HepG2 (cell line): ENCODE results near the gene LEMD2. TPM values are rescaled to one million over a fixed set of nuclear protein-coding genes. Genes with fewer than 3 reads are reported as not detected.

Experiments
- ATAC-seq: fragments of 200-7000 bp; cut with Tn5 transposase; 3 replicates; pipeline ENCODE4 v1.9.1; 2020; ENCODE audit warnings: mild to moderate bottlenecking, moderate library complexity
- BruUV-seq: library from RNA; stranded (reverse); fragments of 400-500 nt; replicated peaks from 2 replicates; lab custom pipeline; 2021; lab: Mats Ljungman, UMichigan
- CTCF ChIA-PET: fragments of 300-600 bp; formaldehyde crosslinking; extraction: SDS; loops from one replicate; lab custom pipeline; 2021; ENCODE audit warnings: low total read pairs, inconsistent platforms, low intra/inter-chr PET ratio; lab: Yijun Ruan, JAX
- POLR2A ChIA-PET: fragments of 350-600 bp; sonication (Branson Sonifier 250); formaldehyde crosslinking; loops from one replicate; lab custom pipeline; 2020; ENCODE audit warnings: antibody characterized with exemption, inconsistent platforms; lab: Yijun Ruan, JAX
- DNase-seq: peaks from one replicate; pipeline ENCODE4 v3.0.0-alpha.2; 2015; ENCODE audit warnings: low spot score
- FAIRE-seq: peaks from 3 replicates; lab custom pipeline; 2011; peaks lifted over from hg19 to GRCh38; lab: Jason Lieb, UNC
- H2AFZ ChIP-seq: one replicate; pipeline ENCODE4 v1.6.1; 2011; ENCODE audit warnings: low read length, inconsistent platforms
- H3K27ac ChIP-seq: fragments of 300-600 bp; 3 replicates; pipeline ENCODE4 v1.8.0; 2011; ENCODE audit warnings: mixed run types, mild to moderate bottlenecking, mixed read lengths, low read length, inconsistent platforms; ENCODE audit not compliant: insufficient read depth; ENCODE audit errors: extremely low read length
- H3K27me3 ChIP-seq, 2 experiments: fragments of 200-600 bp in 1 of 2; 2 replicates in 1 of 2; 3 replicates in 1 of 2; pipeline versions ENCODE4 v1.6.0 to v1.8.0; 2011; ENCODE audit warnings: low read length in 2 of 2, mild to moderate bottlenecking in 2 of 2, moderate library complexity in 2 of 2, inconsistent platforms in 1 of 2; ENCODE audit not compliant: insufficient read depth in 2 of 2, control insufficient read depth in 1 of 2
- H3K36me3 ChIP-seq, 2 experiments: fragments of 200-600 bp in 1 of 2; replicated peaks in 1 of 2; 2 replicates in 1 of 2; 3 replicates in 1 of 2; pipeline versions ENCODE4 v1.5.1 to v1.8.0; 2011; ENCODE audit warnings: low read length in 2 of 2, inconsistent platforms in 1 of 2; ENCODE audit not compliant: insufficient read depth in 2 of 2, control insufficient read depth in 1 of 2
- H3K4me1 ChIP-seq: 2 replicates; pipeline ENCODE4 v1.5.1; 2012; ENCODE audit warnings: low read length, inconsistent platforms; ENCODE audit not compliant: insufficient read depth
- H3K4me2 ChIP-seq: 2 replicates; pipeline ENCODE4 v1.6.0; 2011; ENCODE audit warnings: low read depth, low read length, inconsistent platforms
- H3K4me3 ChIP-seq, 3 experiments: fragments of 200-600 bp in 1 of 3; sonication (generic), shearing (Covaris generic) in 1 of 3; replicated peaks in 1 of 3; 2 replicates each; pipeline ENCODE4 v1.5.1; 2011 to 2016; ENCODE audit warnings: low read length in 3 of 3, inconsistent platforms in 2 of 3, low read depth in 2 of 3, mild to moderate bottlenecking in 2 of 3, control low read depth in 1 of 3, mixed read lengths in 1 of 3; ENCODE audit not compliant: insufficient read depth in 1 of 3
- H3K79me2 ChIP-seq: one replicate; pipeline ENCODE4 v1.6.1; 2011; ENCODE audit warnings: low read length, inconsistent platforms; ENCODE audit not compliant: insufficient read depth
- H3K9ac ChIP-seq: 2 replicates; pipeline ENCODE4 v1.6.0; 2011; ENCODE audit warnings: mild to moderate bottlenecking, low read depth, low read length, inconsistent platforms; ENCODE audit not compliant: insufficient read depth
- H3K9me3 ChIP-seq: 2 replicates; pipeline ENCODE4 v1.5.1; 2012; ENCODE audit warnings: mild to moderate bottlenecking, low read length
- H4K20me1 ChIP-seq: 2 replicates; pipeline ENCODE4 v1.6.0; 2011; ENCODE audit warnings: inconsistent platforms, mild to moderate bottlenecking, low read length, moderate library complexity; ENCODE audit not compliant: insufficient read depth
- CAMTA2 ChIP-seq: sonication (generic); formaldehyde crosslinking; IDR thresholded peaks from 2 replicates; pipeline ENCODE4 v1.4.0; 2020; ENCODE audit warnings: mild to moderate bottlenecking, missing genetic modification reagents, borderline replicate concordance
- KLF11 ChIP-seq: IDR thresholded peaks from 2 replicates; pipeline ENCODE4 v1.6.1; 2016; ENCODE audit warnings: missing compliant biosample characterization
- MLLT10 ChIP-seq: sonication (generic); formaldehyde crosslinking; IDR thresholded peaks from 2 replicates; pipeline ENCODE4 v1.4.0; 2020; ENCODE audit warnings: missing genetic modification reagents
- NR2F6 ChIP-seq, 2 experiments: IDR thresholded peaks; 2 replicates each; pipeline ENCODE4 v1.6.1; 2016; ENCODE audit warnings: antibody characterized with exemption in 1 of 2, mild to moderate bottlenecking in 1 of 2
- ZBTB20 ChIP-seq: sonication (generic); formaldehyde crosslinking; IDR thresholded peaks from 2 replicates; pipeline ENCODE4 v1.8.1; 2023; ENCODE audit warnings: missing genetic modification reagents, low read depth, mild to moderate bottlenecking, borderline replicate concordance
- ZMYM2 ChIP-seq: sonication (generic); formaldehyde crosslinking; IDR thresholded peaks from 2 replicates; pipeline ENCODE4 v1.8.0; 2022; ENCODE audit warnings: mild to moderate bottlenecking, missing genetic modification reagents
- ZNF12 ChIP-seq: sonication (generic); formaldehyde crosslinking; IDR thresholded peaks from 2 replicates; pipeline ENCODE4 v1.5.0; 2020; ENCODE audit warnings: missing genetic modification reagents
- ZNF225 ChIP-seq: sonication (generic); formaldehyde crosslinking; IDR thresholded peaks from 2 replicates; pipeline ENCODE4 v1.4.0; 2020; ENCODE audit warnings: mild to moderate bottlenecking, missing genetic modification reagents
- ZNF235 ChIP-seq: sonication (generic); formaldehyde crosslinking; IDR thresholded peaks from 2 replicates; pipeline ENCODE4 v1.8.1; 2023; ENCODE audit warnings: mild to moderate bottlenecking, missing genetic modification reagents, borderline replicate concordance
- ZNF292 ChIP-seq: sonication (generic); formaldehyde crosslinking; IDR thresholded peaks from 2 replicates; pipeline ENCODE4 v1.8.1; 2022; ENCODE audit warnings: mild to moderate bottlenecking, low read depth, missing genetic modification reagents, borderline replicate concordance
- ZNF3 ChIP-seq: IDR thresholded peaks from 2 replicates; pipeline ENCODE4 v1.7.0; 2017; ENCODE audit warnings: inconsistent platforms
- ZNF451 ChIP-seq: sonication (generic); formaldehyde crosslinking; IDR thresholded peaks from 2 replicates; pipeline ENCODE4 v1.5.0; 2020; ENCODE audit warnings: mild to moderate bottlenecking, missing genetic modification reagents
- WGBS: methylation state at CpG from one replicate; pipeline ENCODE4 v1.1.6; 2017; ENCODE audit warnings: low lambda C conversion rate; 5-methylcytosine and 5-hydroxymethylcytosine counted together
- in situ Hi-C: cut with HindIII; loops from 2 replicates; pipeline ENCODE4 v1.10.0; 2017; ENCODE audit warnings: low pct_unique_long_range_greater_than_20kb; ENCODE audit not compliant: extremely low pct_ligation_motif_present
- intact Hi-C: fragments of 100-400 bp; cut with micrococcal nuclease; formaldehyde crosslinking; loops from one replicate; pipeline ENCODE4 v1.10.0; 2022; ENCODE audit not compliant: unreplicated experiment
- polyA plus RNA-seq, 8 experiments: library from polyadenylated mRNA; depleted of rRNA in 3 of 8; stranded (reverse) in 7 of 8; unstranded in 1 of 8; fragments of >200 nt; fragmentation: Illumina TruSeq in 4 of 8; extraction: Trizol in 4 of 8; gene quantifications; 2 replicates each; pipeline versions ENCODE4 v1.2.1 to v1.2.3, GENCODE V29; 2011 to 2016; ENCODE audit warnings: low read depth in 4 of 8, missing spikeins in 1 of 8, mixed read lengths in 1 of 8; ENCODE audit not compliant: insufficient read depth in 1 of 8
- total RNA-seq, 5 experiments: library from RNA; depleted of rRNA; stranded (reverse); fragments of >200 nt; fragmentation: Illumina TruSeq; extraction: Trizol; gene quantifications; 2 replicates each; pipeline ENCODE4 v1.2.3, GENCODE V29; 2016; ENCODE audit warnings: low read depth in 1 of 5
- TF ChIP-seq, protein P1 (sequence below): sonication (generic); formaldehyde crosslinking; IDR thresholded peaks from 2 replicates; pipeline ENCODE4 v1.4.0; 2020; ENCODE audit warnings: missing genetic modification reagents
- TF ChIP-seq, protein P2 (sequence below): sonication (generic); formaldehyde crosslinking; IDR thresholded peaks from 2 replicates; pipeline ENCODE4 v1.8.1; 2023; ENCODE audit warnings: mild to moderate bottlenecking, missing genetic modification reagents
- TF ChIP-seq, protein P3 (sequence below): sonication (generic); formaldehyde crosslinking; IDR thresholded peaks from 2 replicates; pipeline ENCODE4 v1.8.0; 2022; ENCODE audit warnings: mild to moderate bottlenecking, missing genetic modification reagents, borderline replicate concordance
- TF ChIP-seq, protein P4 (sequence below): sonication (generic); formaldehyde crosslinking; IDR thresholded peaks from 2 replicates; pipeline ENCODE4 v1.8.1; 2022; ENCODE audit warnings: mild to moderate bottlenecking, missing genetic modification reagents

Gene LEMD2
- total and polyA plus RNA-seq, 2 of the 13 experiments (the other 11 are each of a cell fraction or from before 2014, with no cell fraction given), result 45.2 to 62.9 TPM

DNA sequence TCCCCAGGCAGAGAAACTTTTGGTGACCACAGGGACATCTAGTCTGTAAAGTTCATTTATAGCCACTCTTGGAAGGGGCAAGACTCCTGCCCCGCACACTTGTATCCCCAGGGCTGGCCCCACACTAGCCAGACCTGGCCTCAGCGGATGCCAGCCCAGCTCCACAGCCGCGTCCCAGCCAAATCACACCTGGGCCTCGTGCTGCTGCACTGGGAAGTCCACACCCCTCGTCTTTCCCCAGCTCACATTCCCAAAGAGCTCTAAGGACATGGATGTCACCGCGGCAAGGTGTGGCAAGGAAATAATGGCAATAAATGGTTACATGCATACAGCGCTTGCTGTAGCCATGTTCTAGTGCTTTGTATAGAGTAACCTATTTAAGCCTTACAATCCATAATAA, 50.8 kb downstream of the LEMD2 start:
- ATAC-seq, result no peak
- BruUV-seq, result no TSS peak
- intact Hi-C loops (no loop called here), in situ Hi-C loops (no loop called here)
- H4K20me1 ChIP-seq, result no peaks in the 10 kb centered on the region
- H3K27ac ChIP-seq, result no peak overlapping the region
- H3K79me2 ChIP-seq, result no peaks in the 10 kb centered on the region
- H3K4me2 ChIP-seq, result no peak overlapping the region
- no peak for FAIRE-seq
- ChIA-PET POLR2A (interaction anchor here (1.6 kb wide), 1 partner anchor 27 kb away, joined by 5 read pairs; the partner anchor contains the start of gene UQCC2), CTCF (no interaction called here)
- H3K9ac ChIP-seq, result no peak overlapping the region
- H3K27me3 ChIP-seq, result no peaks in the 10 kb centered on the region
- H3K4me1 ChIP-seq, result peaks cover 22% of the 10 kb centered on the region
- no peak overlapping the region for H3K4me3 ChIP-seq
- WGBS, result 83% methylated on average over 8 of the region's 9 CpGs
- no peaks in the 10 kb centered on the region for H3K36me3 ChIP-seq
- H2AFZ ChIP-seq, result no peak overlapping the region
- no peaks in the 10 kb centered on the region for H3K9me3 ChIP-seq
- no peak for DNase-seq
- TF ChIP-seq MLLT10 (no peak), ZBTB20 (CRISPR knock-in tag) (no peak), ZNF235 (CRISPR knock-in tag) (no peak), ZNF3 (no peak), ZNF292 (CRISPR knock-in tag) (no peak), NR2F6 (IDR thresholded peaks at IDR 0.05) (no peak), NR2F6 (CRISPR knock-in tag; IDR thresholded peaks at IDR 0.05) (no peak), ZNF12 (CRISPR knock-in tag) (no peak), ZMYM2 (CRISPR knock-in tag) (no peak), ZNF451 (CRISPR knock-in tag) (no peak), CAMTA2 (CRISPR knock-in tag) (no peak), KLF11 (CRISPR knock-in tag) (no peak), ZNF225 (CRISPR knock-in tag) (no peak)
- TF ChIP-seq, protein P1, sequence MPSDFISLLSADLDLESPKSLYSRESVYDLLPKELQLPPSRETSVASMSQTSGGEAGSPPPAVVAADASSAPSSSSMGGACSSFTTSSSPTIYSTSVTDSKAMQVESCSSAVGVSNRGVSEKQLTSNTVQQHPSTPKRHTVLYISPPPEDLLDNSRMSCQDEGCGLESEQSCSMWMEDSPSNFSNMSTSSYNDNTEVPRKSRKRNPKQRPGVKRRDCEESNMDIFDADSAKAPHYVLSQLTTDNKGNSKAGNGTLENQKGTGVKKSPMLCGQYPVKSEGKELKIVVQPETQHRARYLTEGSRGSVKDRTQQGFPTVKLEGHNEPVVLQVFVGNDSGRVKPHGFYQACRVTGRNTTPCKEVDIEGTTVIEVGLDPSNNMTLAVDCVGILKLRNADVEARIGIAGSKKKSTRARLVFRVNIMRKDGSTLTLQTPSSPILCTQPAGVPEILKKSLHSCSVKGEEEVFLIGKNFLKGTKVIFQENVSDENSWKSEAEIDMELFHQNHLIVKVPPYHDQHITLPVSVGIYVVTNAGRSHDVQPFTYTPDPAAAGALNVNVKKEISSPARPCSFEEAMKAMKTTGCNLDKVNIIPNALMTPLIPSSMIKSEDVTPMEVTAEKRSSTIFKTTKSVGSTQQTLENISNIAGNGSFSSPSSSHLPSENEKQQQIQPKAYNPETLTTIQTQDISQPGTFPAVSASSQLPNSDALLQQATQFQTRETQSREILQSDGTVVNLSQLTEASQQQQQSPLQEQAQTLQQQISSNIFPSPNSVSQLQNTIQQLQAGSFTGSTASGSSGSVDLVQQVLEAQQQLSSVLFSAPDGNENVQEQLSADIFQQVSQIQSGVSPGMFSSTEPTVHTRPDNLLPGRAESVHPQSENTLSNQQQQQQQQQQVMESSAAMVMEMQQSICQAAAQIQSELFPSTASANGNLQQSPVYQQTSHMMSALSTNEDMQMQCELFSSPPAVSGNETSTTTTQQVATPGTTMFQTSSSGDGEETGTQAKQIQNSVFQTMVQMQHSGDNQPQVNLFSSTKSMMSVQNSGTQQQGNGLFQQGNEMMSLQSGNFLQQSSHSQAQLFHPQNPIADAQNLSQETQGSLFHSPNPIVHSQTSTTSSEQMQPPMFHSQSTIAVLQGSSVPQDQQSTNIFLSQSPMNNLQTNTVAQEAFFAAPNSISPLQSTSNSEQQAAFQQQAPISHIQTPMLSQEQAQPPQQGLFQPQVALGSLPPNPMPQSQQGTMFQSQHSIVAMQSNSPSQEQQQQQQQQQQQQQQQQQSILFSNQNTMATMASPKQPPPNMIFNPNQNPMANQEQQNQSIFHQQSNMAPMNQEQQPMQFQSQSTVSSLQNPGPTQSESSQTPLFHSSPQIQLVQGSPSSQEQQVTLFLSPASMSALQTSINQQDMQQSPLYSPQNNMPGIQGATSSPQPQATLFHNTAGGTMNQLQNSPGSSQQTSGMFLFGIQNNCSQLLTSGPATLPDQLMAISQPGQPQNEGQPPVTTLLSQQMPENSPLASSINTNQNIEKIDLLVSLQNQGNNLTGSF, result no peak
- TF ChIP-seq, protein P2, sequence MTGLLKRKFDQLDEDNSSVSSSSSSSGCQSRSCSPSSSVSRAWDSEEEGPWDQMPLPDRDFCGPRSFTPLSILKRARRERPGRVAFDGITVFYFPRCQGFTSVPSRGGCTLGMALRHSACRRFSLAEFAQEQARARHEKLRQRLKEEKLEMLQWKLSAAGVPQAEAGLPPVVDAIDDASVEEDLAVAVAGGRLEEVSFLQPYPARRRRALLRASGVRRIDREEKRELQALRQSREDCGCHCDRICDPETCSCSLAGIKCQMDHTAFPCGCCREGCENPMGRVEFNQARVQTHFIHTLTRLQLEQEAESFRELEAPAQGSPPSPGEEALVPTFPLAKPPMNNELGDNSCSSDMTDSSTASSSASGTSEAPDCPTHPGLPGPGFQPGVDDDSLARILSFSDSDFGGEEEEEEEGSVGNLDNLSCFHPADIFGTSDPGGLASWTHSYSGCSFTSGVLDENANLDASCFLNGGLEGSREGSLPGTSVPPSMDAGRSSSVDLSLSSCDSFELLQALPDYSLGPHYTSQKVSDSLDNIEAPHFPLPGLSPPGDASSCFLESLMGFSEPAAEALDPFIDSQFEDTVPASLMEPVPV (CRISPR knock-in tag), result no peak
- TF ChIP-seq, protein P3, sequence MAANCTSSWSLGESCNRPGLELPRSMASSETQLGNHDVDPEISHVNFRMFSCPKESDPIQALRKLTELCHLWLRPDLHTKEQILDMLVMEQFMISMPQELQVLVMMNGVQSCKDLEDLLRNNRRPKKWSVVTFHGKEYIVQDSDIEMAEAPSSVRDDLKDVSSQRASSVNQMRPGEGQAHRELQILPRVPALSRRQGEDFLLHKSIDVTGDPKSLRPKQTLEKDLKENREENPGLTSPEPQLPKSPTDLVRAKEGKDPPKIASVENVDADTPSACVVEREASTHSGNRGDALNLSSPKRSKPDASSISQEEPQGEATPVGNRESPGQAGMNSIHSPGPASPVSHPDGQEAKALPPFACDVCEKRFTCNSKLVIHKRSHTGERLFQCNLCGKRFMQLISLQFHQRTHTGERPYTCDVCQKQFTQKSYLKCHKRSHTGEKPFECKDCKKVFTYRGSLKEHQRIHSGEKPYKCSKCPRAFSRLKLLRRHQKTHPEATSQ (CRISPR knock-in tag), result no peak
- TF ChIP-seq, protein P4, sequence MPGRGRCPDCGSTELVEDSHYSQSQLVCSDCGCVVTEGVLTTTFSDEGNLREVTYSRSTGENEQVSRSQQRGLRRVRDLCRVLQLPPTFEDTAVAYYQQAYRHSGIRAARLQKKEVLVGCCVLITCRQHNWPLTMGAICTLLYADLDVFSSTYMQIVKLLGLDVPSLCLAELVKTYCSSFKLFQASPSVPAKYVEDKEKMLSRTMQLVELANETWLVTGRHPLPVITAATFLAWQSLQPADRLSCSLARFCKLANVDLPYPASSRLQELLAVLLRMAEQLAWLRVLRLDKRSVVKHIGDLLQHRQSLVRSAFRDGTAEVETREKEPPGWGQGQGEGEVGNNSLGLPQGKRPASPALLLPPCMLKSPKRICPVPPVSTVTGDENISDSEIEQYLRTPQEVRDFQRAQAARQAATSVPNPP (CRISPR knock-in tag), result no peak
